IPS DF 19.7 (cell line): Measurements from ENCODE around the gene LIPT2.
"Not testable (repeated sequence)": the region's sequence is repeated elsewhere in the genome, so short reads cannot be mapped to it uniquely, and the experiment has no call there.

Source experiments
- DNase-seq: peaks from one replicate; pipeline ENCODE4 v3.0.0-alpha.2; 2013; ENCODE audit warnings: low read depth, low spot score

Gene LIPT2

GRCh38 chr11:74492974-74493790 is at the start of gene LIPT2:
Gene LIPT2, minus strand, starts transcription at chr11:74493724. Its CDS starts 21 bp downstream, at chr11:74493703.
- peak; percentile 88 for DNase-seq

DNA sequence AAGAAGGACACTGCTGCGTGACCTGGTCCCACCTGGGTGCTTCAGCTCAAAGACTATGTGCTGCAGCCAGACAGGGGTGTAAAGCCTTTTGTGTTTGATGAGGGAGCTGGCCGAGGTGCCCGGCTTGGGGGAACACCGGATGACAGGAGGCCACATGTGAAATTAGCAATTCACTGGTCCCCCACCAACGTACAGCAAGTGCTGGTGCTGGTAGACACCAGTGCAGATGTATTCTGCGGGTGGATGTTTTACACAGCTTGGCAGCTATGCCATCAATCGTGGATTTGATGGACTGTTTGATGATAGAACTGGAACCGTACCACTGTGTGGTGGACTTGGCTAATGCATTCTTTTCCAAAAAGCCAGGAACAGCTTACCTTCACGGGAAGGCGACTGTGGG is 47.9 kb upstream of the LIPT2 start:
- DNase-seq, result no peak

- no peak for DNase-seq
Observed at GRCh38 chr11:74540270-74540669, 46.7 kb upstream of the LIPT2 start.

- DNase-seq, result no peak
Observed at GRCh38 chr11:74538680-74539079, 45.2 kb upstream of the LIPT2 start.

- DNase-seq, result no peak
Observed at GRCh38 chr11:74535371-74536160, 42.0 kb upstream of the LIPT2 start.

DNA sequence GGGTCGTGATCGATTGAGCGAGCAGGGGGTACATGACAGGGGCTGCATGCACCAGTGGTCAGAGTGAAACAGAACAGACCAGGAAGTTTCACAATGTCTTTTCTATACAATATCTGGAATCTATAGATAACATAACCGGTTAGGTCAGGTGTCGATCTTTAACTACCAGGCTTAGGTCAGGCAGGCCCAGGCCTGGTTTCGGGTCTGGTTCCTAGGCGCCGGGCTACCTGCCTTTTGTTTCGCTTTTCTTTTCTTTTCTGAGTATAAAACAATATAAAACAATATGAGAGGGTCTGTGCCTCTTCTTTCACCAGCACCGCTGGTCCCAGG is 41.4 kb upstream of the LIPT2 start:
- DNase-seq, result not testable (repeated sequence)

GRCh38 chr11:74534216-74534945 is 40.9 kb upstream of the LIPT2 start:
- DNase-seq, result no peak

GRCh38 chr11:74533421-74533820 is 39.9 kb upstream of the LIPT2 start:
- DNase-seq, result no peak

GRCh38 chr11:74532501-74533246 is 39.1 kb upstream of the LIPT2 start:
- DNase-seq, result no peak

GRCh38 chr11:74524978-74525377 is 31.5 kb upstream of the LIPT2 start:
- DNase-seq, result no peak

GRCh38 chr11:74524501-74524900 is 31.0 kb upstream of the LIPT2 start:
- no peak for DNase-seq

DNA sequence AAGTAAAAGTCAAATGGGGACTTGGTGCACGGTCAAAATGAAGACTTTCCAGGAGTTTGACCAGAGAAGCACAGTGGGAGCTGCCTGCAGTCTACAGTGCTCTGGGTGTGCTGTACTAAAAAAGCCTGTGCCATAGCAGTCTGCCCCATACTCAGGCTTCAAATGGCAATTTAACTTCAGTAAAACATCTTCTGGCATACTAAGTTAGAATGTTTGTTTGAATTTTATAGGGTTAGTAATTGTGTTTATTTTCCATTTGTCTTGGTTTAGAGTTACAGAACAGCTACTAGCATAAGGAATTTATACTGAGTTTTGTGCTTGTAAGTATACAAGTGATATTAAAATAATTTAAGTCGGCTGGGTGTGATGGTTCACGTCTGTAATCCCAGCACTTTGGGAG is 29.3 kb upstream of the LIPT2 start:
- no peak for DNase-seq

DNA sequence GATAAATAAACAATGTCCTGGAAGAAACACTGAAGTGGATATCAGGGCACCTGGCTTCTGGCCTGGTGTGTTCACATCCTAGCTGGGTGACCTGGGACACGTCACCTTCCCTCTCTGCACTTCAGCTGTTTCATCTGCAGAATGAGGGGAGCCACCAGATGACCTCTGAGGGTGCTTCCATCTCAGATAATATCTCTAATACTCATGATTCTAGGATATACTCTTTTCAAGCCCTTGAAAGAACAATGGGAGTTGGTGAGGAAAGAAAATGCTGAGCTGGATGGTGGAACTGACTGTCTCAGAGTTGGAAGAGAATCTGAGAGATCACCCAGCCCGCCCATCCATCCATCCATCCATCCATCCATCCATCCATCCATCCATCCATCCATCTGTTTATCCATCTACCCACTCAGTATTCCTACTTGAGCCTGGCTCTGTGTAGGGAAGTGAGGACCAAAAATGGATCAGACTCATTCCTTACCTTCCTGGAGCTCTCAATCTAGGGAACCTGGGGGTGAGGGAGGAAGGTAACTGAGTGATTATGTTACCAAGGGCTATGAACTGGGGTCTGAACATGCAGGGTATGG is 28.2 kb upstream of the LIPT2 start:
- DNase-seq, result no peak

DNA sequence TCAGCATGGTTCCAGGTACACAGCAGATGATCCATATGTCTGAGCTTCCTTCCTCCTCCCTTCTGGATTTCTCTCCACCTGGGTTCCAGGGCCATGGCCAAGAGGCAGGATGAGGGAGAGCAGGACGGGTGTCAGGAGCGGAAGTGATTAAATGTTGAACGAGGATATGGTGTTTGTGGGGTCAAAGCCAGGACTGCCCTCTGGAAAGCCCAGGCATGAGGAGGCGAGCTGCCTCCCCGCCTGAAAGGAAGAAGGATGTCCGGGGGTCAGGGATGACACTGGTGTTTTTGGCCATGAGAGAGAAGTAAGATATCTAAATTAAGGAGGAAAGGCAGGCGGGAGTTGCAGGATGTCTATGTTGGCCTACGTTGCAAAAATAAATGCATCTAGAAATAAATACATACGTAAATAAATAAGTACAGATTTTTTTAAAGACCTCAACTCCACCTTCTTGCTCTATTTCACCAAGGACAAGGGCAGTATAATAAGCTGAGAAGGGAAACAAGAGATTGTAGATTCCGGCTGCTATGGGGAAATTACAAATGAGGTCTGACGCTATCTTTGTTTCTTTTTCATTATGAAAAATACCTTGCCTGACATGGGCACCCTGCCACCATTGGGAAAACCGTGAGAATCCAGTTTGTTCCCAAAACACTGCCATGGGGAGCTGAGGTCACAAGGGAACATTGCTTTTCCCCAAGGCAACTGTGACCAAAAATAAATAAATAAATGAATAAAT is 27.6 kb upstream of the LIPT2 start:
- DNase-seq, result no peak

DNA sequence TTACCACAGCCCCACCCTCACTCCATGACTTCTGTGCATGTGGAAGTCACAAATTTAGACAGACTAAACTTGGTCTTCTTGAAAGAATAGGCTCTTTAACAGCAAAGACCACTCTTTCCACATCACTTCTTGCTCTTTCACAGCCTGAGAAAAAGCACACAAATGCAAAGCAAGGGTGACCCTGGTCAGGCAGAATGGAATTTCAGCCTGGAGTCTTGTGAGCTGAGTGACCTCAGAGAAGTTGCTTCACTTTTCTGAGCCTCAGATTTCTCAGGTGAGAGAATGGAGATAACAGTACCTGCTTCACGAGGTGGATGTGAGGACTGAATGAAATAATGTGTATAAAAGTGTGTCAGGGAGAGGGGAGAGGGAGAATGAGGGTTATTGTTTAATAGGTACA is 26.8 kb upstream of the LIPT2 start:
- DNase-seq, result no peak

- no peak for DNase-seq
Observed at GRCh38 chr11:74519710-74520109, 26.2 kb upstream of the LIPT2 start.

- not testable (repeated sequence) for DNase-seq
Observed at GRCh38 chr11:74517592-74517991, 24.1 kb upstream of the LIPT2 start.

GRCh38 chr11:74507582-74507981 is 14.1 kb upstream of the LIPT2 start:
- DNase-seq, result no peak

- no peak for DNase-seq
Observed at GRCh38 chr11:74506823-74507222, 13.3 kb upstream of the LIPT2 start.

- no peak for DNase-seq
Observed at GRCh38 chr11:74505911-74506310, 12.4 kb upstream of the LIPT2 start.
